CD4-positive, alpha-beta memory T cell (primary cell): ENCODE results near the gene ABL2. TPM values are rescaled to one million over a fixed set of nuclear protein-coding genes. Genes with fewer than 3 reads are reported as not detected.
"Not testable (repeated sequence)": the region's sequence is repeated elsewhere in the genome, so short reads cannot be mapped to it uniquely, and the experiment has no call there.

Source experiments
- CTCF ChIA-PET: fragments of 350-600 bp; sonication (Branson Sonifier 250); formaldehyde crosslinking; loops from one replicate; lab custom pipeline; 2021; ENCODE audit warnings: inconsistent platforms; ENCODE audit not compliant: partially characterized antibody; lab: Charles Lee
- POLR2A ChIA-PET: fragments of 350-600 bp; sonication (Branson Sonifier 250); formaldehyde crosslinking; loops from one replicate; lab custom pipeline; 2021; ENCODE audit not compliant: partially characterized antibody; lab: Charles Lee
- DNase-seq, 5 donors: peaks; one replicate each; pipeline versions ENCODE4 v3.0.0 to v3.0.0-alpha.2; 2020 to 2022; ENCODE audit warnings: mixed read lengths in 1 of 5
- H3K27ac ChIP-seq: one replicate; pipeline ENCODE4 v1.7.0; 2013; ENCODE audit warnings: low read depth, low read length
- H3K27me3 ChIP-seq: 2 replicates; pipeline ENCODE4 v1.7.0; 2013; ENCODE audit warnings: mild to moderate bottlenecking, low read length, moderate library complexity; ENCODE audit not compliant: insufficient read depth
- H3K36me3 ChIP-seq: 2 replicates; pipeline ENCODE4 v1.7.0; 2013; ENCODE audit warnings: mild to moderate bottlenecking, low read length, moderate library complexity; ENCODE audit not compliant: insufficient read depth
- H3K4me1 ChIP-seq: 2 replicates; pipeline ENCODE4 v1.7.0; 2013; ENCODE audit warnings: mild to moderate bottlenecking, low read length, moderate library complexity; ENCODE audit not compliant: insufficient read depth
- H3K4me3 ChIP-seq, 2 donors: one replicate each; pipeline ENCODE4 v1.7.0; 2013; ENCODE audit warnings: low read length in 2 of 2, mild to moderate bottlenecking in 1 of 2
- H3K9me3 ChIP-seq, 2 donors: one replicate each; pipeline ENCODE4 v1.7.0; 2013; ENCODE audit warnings: low read length in 2 of 2, control low read depth in 1 of 2; ENCODE audit not compliant: control insufficient read depth in 1 of 2
- H3K27ac Mint-ChIP-seq, 7 donors: one replicate each; pipeline ENCODE4 v1.8.0; 2020 to 2021; ENCODE audit warnings: mixed read lengths in 7 of 7, mild to moderate bottlenecking in 6 of 7, inconsistent platforms in 3 of 7, moderate library complexity in 3 of 7
- H3K27me3 Mint-ChIP-seq, 2 donors: one replicate each; pipeline ENCODE4 v1.8.0; 2020 to 2021; ENCODE audit warnings: mixed read lengths in 2 of 2
- H3K36me3 Mint-ChIP-seq, 2 donors: one replicate each; pipeline ENCODE4 v1.8.0; 2020 to 2021; ENCODE audit warnings: mixed read lengths in 2 of 2, inconsistent platforms in 1 of 2, mild to moderate bottlenecking in 1 of 2
- H3K4me1 Mint-ChIP-seq, 4 donors: one replicate each; pipeline ENCODE4 v1.8.0; 2020 to 2021; ENCODE audit warnings: mixed read lengths in 4 of 4, mild to moderate bottlenecking in 1 of 4
- H3K4me3 Mint-ChIP-seq, 8 donors: one replicate each; pipeline ENCODE4 v1.8.0; 2020 to 2021; ENCODE audit warnings: mixed read lengths in 8 of 8, mild to moderate bottlenecking in 7 of 8, moderate library complexity in 6 of 8, inconsistent platforms in 3 of 8
- H3K9me3 Mint-ChIP-seq, 8 donors: one replicate each; pipeline ENCODE4 v1.8.0; 2020 to 2021; ENCODE audit warnings: mixed read lengths in 8 of 8, mild to moderate bottlenecking in 5 of 8, inconsistent platforms in 3 of 8, moderate library complexity in 1 of 8
- intact Hi-C: fragments of 100-400 bp; cut with micrococcal nuclease; formaldehyde crosslinking; loops from one replicate; pipeline ENCODE4 v1.15.1; 2023
- polyA plus RNA-seq, 2 donors: library from polyadenylated mRNA; unstranded; fragments of 300-500 nt; fragmentation: Illumina TruSeq; gene quantifications; one replicate each; pipeline ENCODE4 v1.2.3, GENCODE V29; 2021
- total RNA-seq, 2 experiments: library from RNA; stranded (reverse); gene quantifications; one replicate each; pipeline ENCODE4 v1.2.3, GENCODE V29; 2021

Gene ABL2
- total and polyA plus RNA-seq, 4 experiments from 2014 or later: 1.2 to 18.6 (median 9.5) TPM

DNA sequence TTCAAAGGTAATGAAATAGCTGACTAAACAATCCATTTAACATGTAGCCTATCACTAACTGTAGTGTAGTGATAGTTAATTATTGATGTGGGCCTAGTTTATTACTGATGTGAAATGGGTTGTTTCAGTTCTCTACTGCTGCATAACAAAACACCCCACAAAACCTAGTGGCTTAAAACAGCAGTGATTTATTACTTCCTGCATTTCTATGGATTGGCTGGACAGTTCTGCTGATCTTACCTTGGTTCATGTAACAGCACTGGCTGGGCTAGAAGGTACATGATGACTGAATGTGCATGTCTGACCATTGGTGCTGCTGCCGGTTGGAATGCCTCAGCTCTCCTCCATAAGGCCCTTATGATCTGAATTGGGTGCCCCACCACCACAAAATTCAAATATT is 5.4 kb upstream of the ABL2 start:
- DNase-seq: no peak
- H3K9me3 ChIP-seq: no peaks in the 10 kb centered on the region
- no peaks in the 10 kb centered on the region for H3K27me3 ChIP-seq
- H3K27ac Mint-ChIP-seq: peak overlapping the region in 1 of 7 donors; percentile 63
- no peak overlapping the region for H3K4me3 ChIP-seq
- no peak overlapping the region for H3K4me3 Mint-ChIP-seq
- no peaks in the 10 kb centered on the region for H3K27me3 Mint-ChIP-seq
- ChIA-PET POLR2A (no interaction called here), CTCF (no interaction called here)
- intact Hi-C loops: no loop called here
- H3K27ac ChIP-seq: no peak overlapping the region
- H3K9me3 Mint-ChIP-seq: no peaks in the 10 kb centered on the region
- no peaks in the 10 kb centered on the region for H3K36me3 ChIP-seq
- H3K4me1 ChIP-seq: peaks cover 6% of the 10 kb centered on the region
- peaks cover 0 to under 1% of the 10 kb centered on the region in 2 donors for H3K36me3 Mint-ChIP-seq
- peaks cover 4 to 9% (median 5%) of the 10 kb centered on the region in 4 donors for H3K4me1 Mint-ChIP-seq

DNA sequence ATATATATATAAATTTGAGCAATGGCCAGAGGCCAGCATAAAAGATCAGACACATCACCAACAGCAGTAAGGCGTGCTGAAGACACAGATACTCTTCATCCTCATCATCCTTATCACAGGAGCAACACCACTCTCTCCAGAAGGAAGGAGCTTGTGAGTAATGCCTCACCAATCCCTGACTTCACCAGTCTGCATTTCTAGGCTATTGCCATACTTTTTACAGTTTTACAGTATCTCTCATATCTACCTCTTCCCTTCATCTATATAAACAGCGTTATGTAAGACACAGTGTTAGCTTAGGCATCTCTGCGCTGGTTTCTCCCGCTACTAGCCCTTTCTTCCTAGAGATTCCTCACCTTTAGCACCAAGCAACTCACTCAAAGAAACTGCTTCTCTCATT is 2.4 kb upstream of the ABL2 start:
- H3K9me3 ChIP-seq: no peaks in the 10 kb centered on the region
- H3K9me3 Mint-ChIP-seq: no peaks in the 10 kb centered on the region
- no peaks in the 10 kb centered on the region for H3K27me3 Mint-ChIP-seq
- peaks cover 0 to 2% of the 10 kb centered on the region in 2 donors for H3K36me3 Mint-ChIP-seq
- no peak overlapping the region for H3K4me3 Mint-ChIP-seq
- H3K27me3 ChIP-seq: no peaks in the 10 kb centered on the region
- intact Hi-C loops: no loop called here
- H3K4me1 Mint-ChIP-seq: peaks cover 17 to 26% (median 22%) of the 10 kb centered on the region in 4 donors
- no peaks in the 10 kb centered on the region for H3K36me3 ChIP-seq
- H3K4me3 ChIP-seq: no peak overlapping the region
- no peak overlapping the region for H3K27ac ChIP-seq
- peaks cover 22% of the 10 kb centered on the region for H3K4me1 ChIP-seq
- H3K27ac Mint-ChIP-seq: peak overlapping the region in 1 of 7 donors; percentile 1
- ChIA-PET POLR2A (interaction anchor here (2.5 kb wide), 1 partner anchor 62 kb away, joined by 11 read pairs; the partner anchor contains the start of gene SOAT1), CTCF (no interaction called here)
- DNase-seq: no peak

DNA sequence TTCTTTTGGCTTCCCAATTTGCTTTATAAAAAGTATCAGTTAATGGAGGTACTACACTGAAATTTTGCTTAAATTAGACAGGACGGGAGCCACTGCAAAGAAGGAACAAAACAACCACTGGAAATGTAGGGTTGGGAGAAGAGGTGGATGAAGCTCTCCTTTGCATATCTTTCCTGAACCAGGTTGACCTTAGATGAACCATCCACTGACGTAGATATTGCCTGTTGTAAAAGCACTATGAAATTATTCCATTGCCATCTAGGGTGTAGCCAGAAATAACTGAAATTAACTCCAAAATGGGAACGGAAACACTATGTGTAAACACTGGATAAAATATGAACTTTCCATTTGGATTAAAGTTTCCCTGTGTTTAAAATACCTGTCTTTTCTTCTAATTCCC is 1.2 kb upstream of the ABL2 start:
- intact Hi-C loops: loop anchor here (1.0 kb wide), 2 partner anchors 63 to 135 kb away; partner anchors contain the start of genes AXDND1 and SOAT1
- DNase-seq: no peak
- H3K36me3 ChIP-seq: no peaks in the 10 kb centered on the region
- no peaks in the 10 kb centered on the region for H3K9me3 ChIP-seq
- Mint-ChIP-seq H3K4me1 (peaks cover 22 to 32% (median 28%) of the 10 kb centered on the region in 4 donors), H3K27ac (peak overlapping the region in 2 of 7 donors; percentile 79 to 92), H3K27me3 (no peaks in the 10 kb centered on the region), H3K36me3 (peaks cover 0 to 5% of the 10 kb centered on the region in 2 donors), H3K4me3 (peak overlapping the region; percentile 85 to 98 (median 91)), H3K9me3 (no peaks in the 10 kb centered on the region)
- H3K4me1 ChIP-seq: peaks cover 23% of the 10 kb centered on the region
- H3K27ac ChIP-seq: no peak overlapping the region
- no peaks in the 10 kb centered on the region for H3K27me3 ChIP-seq
- ChIA-PET POLR2A (interaction anchor here (1.4 to 2.5 kb wide), 3 partner anchors 63 to 135 kb away, joined by 3 to 11 read pairs (median 3); partner anchors contain the start of genes AXDND1 and SOAT1), CTCF (no interaction called here)
- H3K4me3 ChIP-seq: no peak overlapping the region

DNA sequence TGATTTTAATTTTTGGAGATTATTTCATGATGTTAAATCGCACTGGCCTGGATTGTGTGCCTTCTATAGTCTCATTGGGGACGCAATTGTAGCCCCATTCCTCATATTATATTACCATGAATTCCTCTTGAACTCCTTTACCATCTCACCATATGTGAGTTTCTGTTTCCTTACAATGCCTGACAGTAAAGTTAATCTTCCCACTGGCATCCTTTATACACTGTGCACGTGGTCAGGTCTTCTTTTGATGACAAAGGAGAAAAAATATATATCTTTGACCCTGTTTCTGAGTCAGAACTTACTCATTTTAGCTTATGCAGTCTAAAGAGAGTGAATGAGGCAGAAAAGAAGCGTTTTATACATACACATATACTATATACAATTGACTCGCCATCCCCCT is 774 bp upstream of the ABL2 start:
- Mint-ChIP-seq H3K27me3 (no peaks in the 10 kb centered on the region), H3K9me3 (no peaks in the 10 kb centered on the region), H3K4me3 (peak overlapping the region; percentile 85 to 98 (median 91)), H3K36me3 (peaks cover 0 to 5% of the 10 kb centered on the region in 2 donors), H3K4me1 (peaks cover 22 to 35% (median 29%) of the 10 kb centered on the region in 4 donors), H3K27ac (peak overlapping the region; percentile 79 to 94 (median 92))
- DNase-seq: peak in 1 of 5 donors; percentile 2
- H3K4me3 ChIP-seq: peak overlapping the region in 1 of 2 donors; percentile 60
- intact Hi-C loops: loop anchor here (1.0 kb wide), 2 partner anchors 63 to 135 kb away; partner anchors contain the start of genes AXDND1 and SOAT1
- CTCF ChIA-PET: no interaction called here
- H3K36me3 ChIP-seq: no peaks in the 10 kb centered on the region
- POLR2A ChIA-PET: interaction anchor here (1.4 to 2.5 kb wide), 3 partner anchors 64 to 135 kb away, joined by 3 to 11 read pairs (median 3); partner anchors contain the start of genes AXDND1 and SOAT1
- peak overlapping the region; percentile 36 for H3K27ac ChIP-seq
- no peaks in the 10 kb centered on the region for H3K27me3 ChIP-seq
- no peaks in the 10 kb centered on the region for H3K9me3 ChIP-seq
- peaks cover 23% of the 10 kb centered on the region for H3K4me1 ChIP-seq

DNA sequence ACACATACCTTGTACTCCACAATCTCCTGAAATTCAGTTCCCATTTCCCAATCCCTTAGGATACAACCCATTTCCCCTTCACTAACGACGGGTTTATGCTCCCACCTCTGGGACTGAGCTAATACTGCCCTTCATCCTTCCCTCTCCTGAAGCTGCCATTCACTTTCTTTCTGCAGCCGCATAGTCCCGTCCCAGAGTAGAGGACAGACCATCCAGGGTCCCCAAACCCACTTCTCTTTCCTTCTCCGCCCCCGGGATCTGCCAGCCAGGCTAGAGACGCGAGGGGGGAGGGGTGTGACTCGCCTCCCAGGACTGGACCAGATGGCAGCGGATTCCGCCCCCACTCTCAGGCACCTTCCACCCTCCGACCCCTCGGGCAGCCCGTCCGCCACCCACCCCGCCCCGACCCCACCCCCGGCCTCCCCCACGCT is 679 bp downstream of the ABL2 start:
- Histone ChIP-seq H3K27me3 (no peaks in the 10 kb centered on the region), H3K4me1 (peaks cover 23% of the 10 kb centered on the region), H3K36me3 (no peaks in the 10 kb centered on the region), H3K9me3 (no peaks in the 10 kb centered on the region), H3K27ac (peak overlapping the region; percentile 44), H3K4me3 (peak overlapping the region; percentile 14 to 73)
- intact Hi-C loops: loop anchor here (5.0 kb wide), 2 partner anchors 96 to 201 kb away; partner anchors contain the start of gene FAM20B
- CTCF ChIA-PET: no interaction called here
- Mint-ChIP-seq H3K4me3 (peak overlapping the region; percentile 87 to 94 (median 92)), H3K27ac (peak overlapping the region; percentile 43 to 95 (median 82)), H3K27me3 (no peaks in the 10 kb centered on the region), H3K36me3 (peaks cover 0 to 5% of the 10 kb centered on the region in 2 donors), H3K9me3 (no peaks in the 10 kb centered on the region), H3K4me1 (peaks cover 22 to 37% (median 29%) of the 10 kb centered on the region in 4 donors)
- DNase-seq: peak in 4 of 5 donors; percentile 1 to 43 (median 14)
- POLR2A ChIA-PET: interaction anchor here (0.6 to 1.0 kb wide), 2 partner anchors 24 to 99 kb away, joined by 3 to 4 read pairs; no protein-coding TSS in a partner anchor

DNA sequence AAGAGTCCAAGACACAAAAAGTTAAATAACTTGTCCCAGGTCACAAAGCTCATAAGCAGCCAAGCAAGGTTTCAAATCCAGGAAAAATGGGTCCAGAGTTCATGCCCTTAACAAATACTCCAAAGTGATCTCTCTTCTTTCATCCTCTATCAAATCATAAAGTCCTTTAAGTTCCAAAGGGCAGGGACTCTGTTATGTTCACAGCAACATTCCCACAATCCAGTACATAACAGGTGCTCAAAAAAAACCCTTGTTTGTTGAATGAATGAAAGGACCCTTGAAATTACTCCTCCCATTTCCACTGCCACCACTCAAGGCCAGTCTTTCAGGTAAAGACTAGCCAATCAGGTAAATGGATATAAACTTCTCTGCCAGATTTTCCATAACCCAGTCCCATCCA is 2.7 kb downstream of the ABL2 start:
- Mint-ChIP-seq H3K27me3 (no peaks in the 10 kb centered on the region), H3K4me1 (peaks cover 22 to 37% (median 29%) of the 10 kb centered on the region in 4 donors), H3K9me3 (no peaks in the 10 kb centered on the region), H3K27ac (peak overlapping the region in 2 of 7 donors; percentile 14 to 48), H3K36me3 (peaks cover 3 to 10% of the 10 kb centered on the region in 2 donors), H3K4me3 (peak overlapping the region in 1 of 8 donors; percentile 5)
- Histone ChIP-seq H3K27me3 (no peaks in the 10 kb centered on the region), H3K36me3 (no peaks in the 10 kb centered on the region), H3K27ac (no peak overlapping the region), H3K4me1 (peaks cover 23% of the 10 kb centered on the region), H3K9me3 (no peaks in the 10 kb centered on the region), H3K4me3 (no peak overlapping the region)
- POLR2A ChIA-PET: no interaction called here
- DNase-seq: no peak
- intact Hi-C loops: loop anchor here (5.0 kb wide), 2 partner anchors 94 to 199 kb away; partner anchors contain the start of gene FAM20B
- CTCF ChIA-PET: interaction anchor here (1.0 to 1.3 kb wide), 2 partner anchors 101 to 106 kb away, joined by 3 read pairs; no protein-coding TSS in a partner anchor

DNA sequence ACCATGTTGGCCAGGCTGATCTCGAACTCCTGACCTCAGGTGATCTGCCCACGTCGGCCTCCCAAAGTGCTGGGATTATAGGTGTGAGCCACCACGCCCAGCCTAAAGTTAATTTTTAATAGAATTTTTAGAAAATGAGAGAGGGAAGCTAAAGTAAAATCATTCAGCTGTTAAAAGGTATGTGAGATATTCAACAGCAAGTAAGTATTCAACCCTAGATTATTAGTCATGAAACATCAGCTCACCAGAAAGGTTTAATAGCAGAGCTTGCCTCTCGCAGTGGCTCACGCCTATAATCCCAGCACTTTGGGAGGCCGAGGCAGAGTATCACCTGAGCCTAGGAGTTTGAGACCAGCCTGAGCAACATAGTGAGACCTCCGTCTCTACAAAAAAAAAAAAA is 5.0 kb downstream of the ABL2 start:
- CTCF ChIA-PET, DNase-seq, H3K27me3 Mint-ChIP-seq, H3K27ac ChIP-seq, H3K9me3 ChIP-seq, H3K4me3 ChIP-seq, H3K27ac Mint-ChIP-seq, H3K4me3 Mint-ChIP-seq, H3K36me3 ChIP-seq, POLR2A ChIA-PET, H3K27me3 ChIP-seq, intact Hi-C loops, H3K9me3 Mint-ChIP-seq: not testable (repeated sequence)
- H3K4me1 ChIP-seq: peaks cover 17% of the 10 kb centered on the region
- peaks cover 19 to 33% (median 24%) of the 10 kb centered on the region in 4 donors for H3K4me1 Mint-ChIP-seq
- peaks cover 13 to 25% of the 10 kb centered on the region in 2 donors for H3K36me3 Mint-ChIP-seq
